GM12878 (cell line): ENCODE results near the gene PDLIM5. TPM values are rescaled to one million over a fixed set of nuclear protein-coding genes. Genes with fewer than 3 reads are reported as not detected.

Source experiments
- ATAC-seq: fragments of 200-7000 bp; cut with Tn5 transposase; 3 replicates; pipeline ENCODE4 v1.9.1; 2020; ENCODE audit warnings: mild to moderate bottlenecking, moderate library complexity
- BruUV-seq: library from RNA; stranded (reverse); fragments of 400-500 nt; replicated peaks from 2 replicates; lab custom pipeline; 2021; lab: Mats Ljungman, UMichigan
- CTCF ChIA-PET: fragments of 300-600 bp; sonication (Branson Sonifier 250); formaldehyde crosslinking; extraction: SDS; loops from one replicate; lab custom pipeline; 2021; ENCODE audit warnings: inconsistent platforms; lab: Yijun Ruan, JAX
- POLR2A ChIA-PET: fragments of 350-600 bp; formaldehyde crosslinking; extraction: SDS; loops from one replicate; lab custom pipeline; 2021; ENCODE audit warnings: inconsistent platforms; lab: Charles Lee
- RAD21 ChIA-PET: fragments of 300-600 bp; sonication (Branson Sonifier 250); formaldehyde crosslinking; loops from one replicate; lab custom pipeline; 2023; ENCODE audit warnings: antibody characterized with exemption; ENCODE audit not compliant: unreplicated experiment; lab: Charles Lee
- SMC1A ChIA-PET: fragments of 300-600 bp; sonication (Branson Sonifier 250); formaldehyde crosslinking; loops from one replicate; lab custom pipeline; 2023; ENCODE audit not compliant: unreplicated experiment, uncharacterized antibody; lab: Charles Lee
- DNase-seq: peaks from one replicate; pipeline ENCODE4 v3.0.0-alpha.2; 2011; ENCODE audit warnings: low read depth, low spot score
- FAIRE-seq: peaks from 3 replicates; lab custom pipeline; 2011; peaks lifted over from hg19 to GRCh38; lab: Jason Lieb, UNC
- H2AFZ ChIP-seq: 2 replicates; pipeline ENCODE4 v1.6.0; 2011; ENCODE audit warnings: low read depth, low read length, control low read depth; ENCODE audit not compliant: control insufficient read depth
- H3K27ac ChIP-seq: 2 replicates; pipeline ENCODE4 v1.5.1; 2011; ENCODE audit warnings: control low read depth; ENCODE audit not compliant: control insufficient read depth, insufficient read depth
- H3K27me3 ChIP-seq, 2 experiments: replicated peaks in 1 of 2; 2 replicates each; pipeline versions ENCODE4 v1.6.0 to v1.6.1; 2011; ENCODE audit warnings: low read length in 1 of 2; ENCODE audit not compliant: control insufficient read depth in 2 of 2, insufficient read depth in 2 of 2
- H3K36me3 ChIP-seq, 2 experiments: 2 replicates each; pipeline ENCODE4 v1.5.1; 2011; ENCODE audit warnings: low read length in 1 of 2; ENCODE audit not compliant: control insufficient read depth in 2 of 2, insufficient read depth in 2 of 2
- H3K4me1 ChIP-seq: 2 replicates; pipeline ENCODE4 v1.6.1; 2011; ENCODE audit warnings: mild to moderate bottlenecking, low read length, moderate library complexity, mixed read lengths; ENCODE audit not compliant: control insufficient read depth, insufficient read depth
- H3K4me2 ChIP-seq: 2 replicates; pipeline ENCODE4 v1.6.0; 2011; ENCODE audit warnings: control low read depth; ENCODE audit not compliant: control insufficient read depth, insufficient read depth
- H3K4me3 ChIP-seq: fragments of 200-600 bp; sonication (generic); 2 replicates; pipeline ENCODE4 v1.5.1; 2016
- H3K79me2 ChIP-seq: 2 replicates; pipeline ENCODE4 v1.6.0; 2011; ENCODE audit warnings: low read length; ENCODE audit not compliant: control insufficient read depth, insufficient read depth
- H3K9ac ChIP-seq: 2 replicates; pipeline ENCODE4 v1.8.0; 2011; ENCODE audit warnings: low read length, control low read depth, mixed read lengths; ENCODE audit not compliant: control insufficient read depth, insufficient read depth
- H3K9me3 ChIP-seq: replicated peaks from 3 replicates; pipeline ENCODE4 v1.5.1; 2011; ENCODE audit warnings: mild to moderate bottlenecking, low read length; ENCODE audit not compliant: control insufficient read depth, insufficient read depth
- H4K20me1 ChIP-seq: 2 replicates; pipeline ENCODE4 v1.6.0; 2011; ENCODE audit not compliant: control insufficient read depth, insufficient read depth
- BACH1 ChIP-seq: fragments of 450-650 bp; IDR thresholded peaks from 2 replicates; pipeline ENCODE4 v1.6.1; 2017; ENCODE audit warnings: mild to moderate bottlenecking, borderline replicate concordance
- BHLHE40 ChIP-seq, 2 experiments: fragments of 450-650 bp in 1 of 2; IDR thresholded peaks; 2 replicates each; pipeline ENCODE4 v1.6.1; 2011 to 2017; ENCODE audit warnings: low read depth in 2 of 2, borderline replicate concordance in 1 of 2, improper control_type of control experiment in 1 of 2, low read length in 1 of 2, mild to moderate bottlenecking in 1 of 2
- CBX3 ChIP-seq: fragments of 200-600 bp; sonication (generic); IDR thresholded peaks from 2 replicates; pipeline ENCODE4 v1.6.1; 2016; ENCODE audit warnings: low read depth, borderline replicate concordance
- CHD2 ChIP-seq: IDR thresholded peaks from 2 replicates; pipeline ENCODE4 v1.6.1; 2011; ENCODE audit warnings: low read depth, low read length, improper control_type of control experiment, borderline replicate concordance
- E4F1 ChIP-seq: fragments of 450-650 bp; IDR thresholded peaks from 2 replicates; pipeline ENCODE4 v1.6.1; 2018; ENCODE audit warnings: borderline replicate concordance, mild to moderate bottlenecking; ENCODE audit not compliant: partially characterized antibody
- FOXM1 ChIP-seq: IDR thresholded peaks from 2 replicates; pipeline ENCODE4 v1.6.1; 2012; ENCODE audit warnings: low read depth, mild to moderate bottlenecking, inconsistent platforms, low read length, moderate library complexity
- GATAD2B ChIP-seq: fragments of 450-650 bp; conservative IDR thresholded peaks from 2 replicates; pipeline ENCODE4 v1.6.1; 2017; ENCODE audit warnings: low read depth, mild to moderate bottlenecking, moderate library complexity
- HCFC1 ChIP-seq: fragments of 150-350 bp; IDR thresholded peaks from 2 replicates; pipeline ENCODE4 v1.6.1; 2014; ENCODE audit warnings: low read length
- IKZF2 ChIP-seq, 2 experiments: fragments of 450-650 bp; IDR thresholded peaks; 2 replicates each; pipeline ENCODE4 v1.6.1; 2017; ENCODE audit warnings: mild to moderate bottlenecking in 2 of 2, moderate library complexity in 2 of 2
- KDM1A ChIP-seq: fragments of 200-600 bp; sonication (generic); IDR thresholded peaks from 2 replicates; pipeline ENCODE4 v1.6.1; 2016; ENCODE audit warnings: borderline replicate concordance
- MAX ChIP-seq: IDR thresholded peaks from 2 replicates; pipeline ENCODE4 v1.6.1; 2012; ENCODE audit warnings: low read depth, low read length, improper control_type of control experiment
- MEF2B ChIP-seq: fragments of 450-650 bp; IDR thresholded peaks from 2 replicates; pipeline ENCODE4 v1.6.1; 2018; ENCODE audit warnings: mild to moderate bottlenecking, moderate library complexity; ENCODE audit not compliant: partially characterized antibody, poor library complexity, severe bottlenecking
- POU2F2 ChIP-seq: IDR thresholded peaks from 3 replicates; pipeline ENCODE4 v1.6.1; 2011; ENCODE audit warnings: low read depth, mild to moderate bottlenecking, low read length, borderline replicate concordance
- RCOR1 ChIP-seq: conservative IDR thresholded peaks from 2 replicates; pipeline ENCODE4 v1.6.1; 2012; ENCODE audit warnings: low read depth, low read length, improper control_type of control experiment
- RFX5 ChIP-seq: IDR thresholded peaks from 2 replicates; pipeline ENCODE4 v1.6.1; 2011; ENCODE audit warnings: low read depth, low read length, improper control_type of control experiment
- SPI1 ChIP-seq: IDR thresholded peaks from 2 replicates; pipeline ENCODE4 v1.6.1; 2011; ENCODE audit warnings: low read depth, mild to moderate bottlenecking, low read length, moderate library complexity, borderline replicate concordance; ENCODE audit not compliant: insufficient read depth
- STAT1 ChIP-seq: fragments of 450-650 bp; conservative IDR thresholded peaks from 2 replicates; pipeline ENCODE4 v1.6.1; 2014; ENCODE audit warnings: antibody characterized with exemption, mild to moderate bottlenecking
- SUZ12 ChIP-seq: fragments of 200-600 bp; sonication (generic); IDR thresholded peaks from one replicate; pipeline ENCODE4 v1.6.1; 2018; ENCODE audit warnings: antibody characterized with exemption, mild to moderate bottlenecking; ENCODE audit not compliant: unreplicated experiment
- WGBS: methylation state at CpG from one replicate; pipeline ENCODE4 v1.1.6; 2016; ENCODE audit warnings: low lambda C conversion rate; ENCODE audit not compliant: insufficient replicate concordance, insufficient coverage; ENCODE audit errors: missing lambda C conversion rate; 5-methylcytosine and 5-hydroxymethylcytosine counted together
- in situ Hi-C: fragments of 300-500 bp; cut with MboI; formaldehyde crosslinking; loops from 9 replicates; pipeline ENCODE4 v1.14.3; 2018; ENCODE audit warnings: mixed read lengths
- intact Hi-C: fragments of 100-400 bp; cut with micrococcal nuclease; formaldehyde crosslinking; loops from one replicate; pipeline ENCODE4 v1.14.2; 2022; ENCODE audit not compliant: unreplicated experiment
- polyA plus RNA-seq, 11 experiments: library from polyadenylated mRNA; depleted of rRNA in 4 of 11; unstranded in 6 of 11; stranded (reverse) in 5 of 11; fragments of >200 nt; fragmentation: Nextera tagmentation in 4 of 11; fragmentation: Illumina TruSeq in 1 of 11; extraction: Ambion mirVana in 4 of 11; extraction: Trizol in 1 of 11; gene quantifications; 1 replicate in 1 of 11; 2 replicates in 10 of 11; pipeline versions ENCODE4 v1.2.1 to v1.2.3, GENCODE V29; 2011 to 2016; ENCODE audit warnings: inconsistent platforms in 2 of 11, missing spikeins in 2 of 11, low read depth in 1 of 11
- total RNA-seq, 4 experiments: library from RNA; depleted of rRNA in 3 of 4; stranded (reverse); fragments of >200 nt in 3 of 4; fragmentation: Illumina TruSeq in 1 of 4; extraction: Trizol in 1 of 4; gene quantifications; 2 replicates each; pipeline versions ENCODE4 v1.2.1 to v1.2.3, GENCODE V29; 2013 to 2021
- TF ChIP-seq, protein P1 (sequence below): fragments of 450-650 bp; IDR thresholded peaks from 2 replicates; pipeline ENCODE4 v1.6.1; 2017; ENCODE audit warnings: mild to moderate bottlenecking, moderate library complexity

PDLIM5 gene
- total and polyA plus RNA-seq, 10 of the 15 experiments (the other 5 are each of a cell fraction or from before 2014, with no cell fraction given) = 10.0 to 52.9 (median 20.7) TPM

DNA sequence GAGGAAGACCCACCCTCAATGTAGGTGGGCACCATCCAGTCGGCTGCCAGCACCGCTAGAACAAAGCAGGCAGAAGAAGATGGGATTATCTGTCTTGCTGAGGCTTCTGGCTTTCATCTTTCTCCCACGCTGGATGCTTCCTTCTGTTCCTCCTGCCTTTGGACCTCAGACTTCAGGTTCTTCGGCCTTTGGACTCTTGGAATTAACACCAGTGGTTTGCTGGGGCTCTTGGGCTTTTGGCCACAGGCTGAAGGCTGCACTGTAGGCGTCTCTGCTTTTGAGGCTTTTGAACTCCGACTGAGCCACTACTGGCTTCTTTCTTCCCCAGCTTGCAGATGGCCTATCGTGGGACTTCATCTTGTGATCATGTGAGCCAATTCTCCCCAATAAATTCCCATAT lies 55.1 kb downstream of the PDLIM5 start:
- CTCF ChIA-PET = no interaction called here
- no peaks in the 10 kb centered on the region for H3K36me3 ChIP-seq
- RAD21 ChIA-PET = no interaction called here
- no TSS peak for BruUV-seq
- ATAC-seq (no peak), DNase-seq (no peak), FAIRE-seq (no peak)
- no peak overlapping the region for H3K4me3 ChIP-seq
- H3K27ac ChIP-seq = no peak overlapping the region
- no peak overlapping the region for H3K9ac ChIP-seq
- no peak overlapping the region for H2AFZ ChIP-seq
- POLR2A ChIA-PET = no interaction called here
- no peaks in the 10 kb centered on the region for H3K9me3 ChIP-seq
- H4K20me1 ChIP-seq = no peaks in the 10 kb centered on the region
- no peak overlapping the region for H3K4me2 ChIP-seq
- WGBS = 94% methylated on average over 7 of the region's 7 CpGs
- no peaks in the 10 kb centered on the region for H3K27me3 ChIP-seq
- H3K79me2 ChIP-seq = no peaks in the 10 kb centered on the region
- SMC1A ChIA-PET = interaction anchor here (1.6 to 1.9 kb wide), 2 partner anchors 13 to 100 kb away, joined by 4 to 8 read pairs; no protein-coding TSS in a partner anchor
- in situ Hi-C loops = no loop called here
- intact Hi-C loops = no loop called here
- H3K4me1 ChIP-seq = no peaks in the 10 kb centered on the region
- no peak for TF ChIP-seq RCOR1
- no peak for TF ChIP-seq E4F1
- TF ChIP-seq, protein P1, sequence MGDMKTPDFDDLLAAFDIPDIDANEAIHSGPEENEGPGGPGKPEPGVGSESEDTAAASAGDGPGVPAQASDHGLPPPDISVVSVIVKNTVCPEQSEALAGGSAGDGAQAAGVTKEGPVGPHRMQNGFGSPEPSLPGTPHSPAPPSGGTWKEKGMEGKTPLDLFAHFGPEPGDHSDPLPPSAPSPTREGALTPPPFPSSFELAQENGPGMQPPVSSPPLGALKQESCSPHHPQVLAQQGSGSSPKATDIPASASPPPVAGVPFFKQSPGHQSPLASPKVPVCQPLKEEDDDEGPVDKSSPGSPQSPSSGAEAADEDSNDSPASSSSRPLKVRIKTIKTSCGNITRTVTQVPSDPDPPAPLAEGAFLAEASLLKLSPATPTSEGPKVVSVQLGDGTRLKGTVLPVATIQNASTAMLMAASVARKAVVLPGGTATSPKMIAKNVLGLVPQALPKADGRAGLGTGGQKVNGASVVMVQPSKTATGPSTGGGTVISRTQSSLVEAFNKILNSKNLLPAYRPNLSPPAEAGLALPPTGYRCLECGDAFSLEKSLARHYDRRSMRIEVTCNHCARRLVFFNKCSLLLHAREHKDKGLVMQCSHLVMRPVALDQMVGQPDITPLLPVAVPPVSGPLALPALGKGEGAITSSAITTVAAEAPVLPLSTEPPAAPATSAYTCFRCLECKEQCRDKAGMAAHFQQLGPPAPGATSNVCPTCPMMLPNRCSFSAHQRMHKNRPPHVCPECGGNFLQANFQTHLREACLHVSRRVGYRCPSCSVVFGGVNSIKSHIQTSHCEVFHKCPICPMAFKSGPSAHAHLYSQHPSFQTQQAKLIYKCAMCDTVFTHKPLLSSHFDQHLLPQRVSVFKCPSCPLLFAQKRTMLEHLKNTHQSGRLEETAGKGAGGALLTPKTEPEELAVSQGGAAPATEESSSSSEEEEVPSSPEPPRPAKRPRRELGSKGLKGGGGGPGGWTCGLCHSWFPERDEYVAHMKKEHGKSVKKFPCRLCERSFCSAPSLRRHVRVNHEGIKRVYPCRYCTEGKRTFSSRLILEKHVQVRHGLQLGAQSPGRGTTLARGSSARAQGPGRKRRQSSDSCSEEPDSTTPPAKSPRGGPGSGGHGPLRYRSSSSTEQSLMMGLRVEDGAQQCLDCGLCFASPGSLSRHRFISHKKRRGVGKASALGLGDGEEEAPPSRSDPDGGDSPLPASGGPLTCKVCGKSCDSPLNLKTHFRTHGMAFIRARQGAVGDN = no peak
- no peak for TF ChIP-seq KDM1A
- no peak for TF ChIP-seq MEF2B
- TF ChIP-seq RFX5 = no peak
- no peak for TF ChIP-seq GATAD2B
- no peak for TF ChIP-seq STAT1
- no peak for TF ChIP-seq MAX
- no peak for TF ChIP-seq BACH1
- TF ChIP-seq POU2F2 = no peak
- TF ChIP-seq CBX3 = no peak
- no peak for TF ChIP-seq SUZ12
- TF ChIP-seq CHD2 = no peak
- no peak for TF ChIP-seq IKZF2 (IDR thresholded peaks at IDR 0.05)
- TF ChIP-seq FOXM1 = no peak
- no peak for TF ChIP-seq SPI1
- no peak for TF ChIP-seq BHLHE40 (IDR thresholded peaks at IDR 0.05; ENCODE audit: borderline replicate concordance in 1 of 2, low read depth in 2 of 2, low read length in 1 of 2)
- no peak for TF ChIP-seq HCFC1
